HFFc6 (cell line): ENCODE measurements around the gene DAPP1. TPM values are rescaled to one million over a fixed set of nuclear protein-coding genes. Genes with fewer than 3 reads are reported as not detected.
"Not testable (repeated sequence)": the region's sequence is repeated elsewhere in the genome, so short reads cannot be mapped to it uniquely, and the experiment has no call there.

ENCODE experiments used
- DNase-seq: peaks from one replicate; pipeline ENCODE4 v3.0.0-alpha.2; 2018
- H3K27ac Mint-ChIP-seq: 2 replicates; pipeline ENCODE4 v1.8.0; 2020; ENCODE audit warnings: mild to moderate bottlenecking, mixed read lengths
- H3K27me3 Mint-ChIP-seq: 2 replicates; pipeline ENCODE4 v1.8.0; 2021; ENCODE audit warnings: mild to moderate bottlenecking, moderate library complexity, mixed read lengths; ENCODE audit not compliant: insufficient read depth
- H3K36me3 Mint-ChIP-seq: 2 replicates; pipeline ENCODE4 v1.8.0; 2021; ENCODE audit warnings: low read depth, mixed read lengths
- H3K4me1 Mint-ChIP-seq: 2 replicates; pipeline ENCODE4 v1.8.0; 2020; ENCODE audit warnings: low read depth, mixed read lengths
- H3K4me3 Mint-ChIP-seq: 2 replicates; pipeline ENCODE4 v1.8.0; 2020; ENCODE audit warnings: mild to moderate bottlenecking, moderate library complexity, mixed read lengths
- H3K9me3 Mint-ChIP-seq: 2 replicates; pipeline ENCODE4 v1.8.0; 2020; ENCODE audit warnings: mild to moderate bottlenecking, mixed read lengths
- CTCF ChIP-seq: fragments of 200-600 bp; sonication (generic); IDR thresholded peaks from 2 replicates; pipeline ENCODE4 v1.5.0; 2021; ENCODE audit warnings: antibody characterized with exemption, mild to moderate bottlenecking
- long read RNA-seq: library from polyadenylated mRNA; unstranded; transcript quantifications from one replicate; pipeline ENCODE4 v2.0.0, GENCODE V29; 2019
- total RNA-seq, 6 experiments: library from RNA; stranded (reverse); fragmentation: NEBNext Ultra II Directional; extraction: Animal tissue kit (Norgen Biotek cat#: 25700); gene quantifications; 2 replicates in 1 of 6; 3 replicates in 5 of 6; pipeline ENCODE4 v1.2.3, GENCODE V29; 2021

The DAPP1 gene
- not detected for total RNA-seq
- long read RNA-seq, result 0 reads

GRCh38 chr4:99816545-99817308, at the start of gene DAPP1:
DAPP1 (plus strand) TSS chr4:99816827; CDS start chr4:99816914, 87 bp downstream.
- DNase-seq, result no peak
- H3K9me3 Mint-ChIP-seq, result no peaks in the 10 kb centered on the region
- no peak within 1 kb of the TSS for H3K27ac Mint-ChIP-seq
- no peaks in the 10 kb centered on the region for H3K4me1 Mint-ChIP-seq
- TF ChIP-seq CTCF, result no peak
- peaks cover 12% of the 10 kb centered on the region; the same call in 1 of the 2 replicates for H3K27me3 Mint-ChIP-seq
- H3K4me3 Mint-ChIP-seq, result no peak within 1 kb of the TSS
- H3K36me3 Mint-ChIP-seq, result no peaks in the 10 kb centered on the region

- H3K4me3 Mint-ChIP-seq, H3K27me3 Mint-ChIP-seq, H3K9me3 Mint-ChIP-seq, H3K27ac Mint-ChIP-seq, H3K36me3 Mint-ChIP-seq, H3K4me1 Mint-ChIP-seq, DNase-seq: not testable (repeated sequence)
Observed at GRCh38 chr4:99770842-99771241, 45.8 kb upstream of the DAPP1 start.

GRCh38 chr4:99783940-99784339, 32.7 kb upstream of the DAPP1 start:
- H3K36me3 Mint-ChIP-seq, result no peaks in the 10 kb centered on the region
- TF ChIP-seq CTCF, result no peak
- DNase-seq, result no peak
- H3K4me3 Mint-ChIP-seq, result no peak overlapping the region
- no peak overlapping the region for H3K27ac Mint-ChIP-seq
- peaks cover 1% of the 10 kb centered on the region for H3K27me3 Mint-ChIP-seq
- no peaks in the 10 kb centered on the region for H3K4me1 Mint-ChIP-seq
- H3K9me3 Mint-ChIP-seq, result no peaks in the 10 kb centered on the region

GRCh38 chr4:99784842-99785241, 31.8 kb upstream of the DAPP1 start:
- no peak for TF ChIP-seq CTCF
- Mint-ChIP-seq H3K27me3 (peaks cover 1% of the 10 kb centered on the region), H3K36me3 (no peaks in the 10 kb centered on the region), H3K4me1 (no peaks in the 10 kb centered on the region), H3K27ac (no peak overlapping the region), H3K4me3 (no peak overlapping the region), H3K9me3 (no peaks in the 10 kb centered on the region)
- no peak for DNase-seq

GRCh38 chr4:99790796-99791617, 25.6 kb upstream of the DAPP1 start:
- Mint-ChIP-seq H3K36me3 (no peaks in the 10 kb centered on the region), H3K27ac (no peak overlapping the region), H3K9me3 (no peaks in the 10 kb centered on the region), H3K4me3 (no peak overlapping the region), H3K4me1 (no peaks in the 10 kb centered on the region), H3K27me3 (peaks cover 3% of the 10 kb centered on the region; the same call in 1 of the 2 replicates)
- no peak for TF ChIP-seq CTCF
- no peak for DNase-seq
